Measurements from ENCODE around the gene LEMD1. TPM values are rescaled to one million over a fixed set of nuclear protein-coding genes. Genes with fewer than 3 reads are reported as not detected.
"Not testable (repeated sequence)": the region's sequence is repeated elsewhere in the genome, so short reads cannot be mapped to it uniquely, and the experiment has no call there.

Gene LEMD1
- total RNA-seq, 4 donors from 2014 or later = not detected

DNA sequence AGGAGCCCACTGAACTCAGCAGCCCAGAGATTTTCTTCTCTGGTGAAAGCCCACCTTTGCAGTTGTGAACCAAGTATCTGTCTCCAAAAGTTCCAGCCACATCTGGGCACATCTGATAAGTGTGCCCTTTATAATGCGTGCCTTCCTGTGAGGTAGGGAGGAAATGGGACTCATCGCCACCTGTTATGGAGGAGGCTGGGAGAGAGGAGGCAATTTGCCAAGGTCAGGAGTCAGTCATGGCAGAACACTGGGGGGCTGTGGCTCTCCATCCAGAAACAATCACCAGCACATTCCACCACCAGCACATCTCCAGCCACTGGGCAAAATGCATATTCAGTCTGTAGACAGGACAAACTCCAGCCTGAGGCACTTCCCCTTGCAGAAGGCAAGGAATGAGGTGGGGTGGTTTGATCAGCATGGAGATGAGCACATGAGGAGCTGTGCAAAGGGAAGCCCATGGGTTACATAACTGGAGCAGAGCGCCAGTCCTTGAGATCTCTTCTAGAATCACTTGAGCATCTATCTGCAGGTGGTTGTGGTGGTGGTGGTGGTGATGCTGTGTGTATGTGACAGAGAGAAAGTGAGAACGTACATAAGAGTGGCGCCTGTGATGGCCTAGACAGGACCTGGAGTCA lies 15.0 kb upstream of the LEMD1 start:
- no peak overlapping the region for H3K27ac ChIP-seq (replicated peaks in 1 of 4)

DNA sequence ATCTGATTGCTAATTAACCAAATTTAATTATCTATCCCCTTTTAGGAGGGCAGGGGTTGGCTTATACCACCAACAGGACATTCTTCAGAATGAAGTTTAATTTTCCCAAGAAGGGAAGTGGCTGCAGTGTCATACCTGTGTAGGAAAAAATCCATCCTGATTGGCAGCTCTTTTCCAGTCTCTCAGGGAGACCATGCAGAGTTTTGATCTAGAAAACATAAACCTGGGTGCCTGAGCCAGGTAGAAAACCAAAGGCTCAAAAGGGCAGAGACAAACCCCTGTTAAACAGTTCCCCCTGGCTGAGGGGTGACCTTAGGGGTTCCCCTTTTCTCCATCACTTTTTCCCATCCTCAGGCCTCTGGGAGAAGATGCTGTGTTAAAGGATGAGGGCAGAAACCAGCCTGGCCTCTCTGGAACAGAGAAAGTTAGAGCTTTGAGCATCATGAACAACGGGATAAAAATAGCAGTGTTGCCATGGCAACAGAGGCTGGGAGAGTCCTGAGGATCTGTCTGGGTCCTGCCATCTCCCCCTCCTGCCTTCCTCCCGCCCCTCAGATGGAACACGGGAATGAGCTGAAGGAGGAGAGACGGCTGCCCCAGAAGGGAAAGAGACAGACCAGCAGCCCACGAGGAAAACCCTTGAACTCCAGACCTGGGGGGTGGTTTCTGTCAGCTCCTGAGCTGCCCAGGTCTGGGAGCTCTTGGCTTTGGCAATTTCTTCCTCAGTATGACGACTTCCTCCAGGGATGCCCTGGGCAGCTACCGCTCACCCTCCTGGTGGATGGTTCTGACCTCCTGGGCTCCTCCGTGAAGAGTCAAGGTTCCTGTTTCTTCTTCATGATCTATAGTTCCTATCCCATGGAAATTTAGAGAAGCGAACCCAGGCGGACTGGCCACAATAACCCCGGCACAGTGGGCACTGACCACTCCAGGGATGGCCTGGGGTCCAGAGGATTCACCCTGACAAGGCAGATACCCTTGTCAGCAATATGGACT lies 14.0 kb upstream of the LEMD1 start:
- H3K9me3 ChIP-seq = no peaks in the 10 kb centered on the region
- no peak overlapping the region for H3K27ac ChIP-seq (replicated peaks in 1 of 4)
- peaks cover 0 to 31% (median 5%) of the 10 kb centered on the region in 4 donors for H3K27me3 ChIP-seq
- 56% methylated on average over 9 of the region's 11 CpGs for WGBS
- H3K4me1 ChIP-seq = peaks cover 31 to 42% (median 34%) of the 10 kb centered on the region in 4 donors
- no peak overlapping the region for H3K4me3 ChIP-seq
- DNase-seq (ENCODE audit: extremely low spot score) = no peak
- no peak for TF ChIP-seq POLR2AphosphoS5 (IDR thresholded peaks at IDR 0.05)
- TF ChIP-seq, protein P1, sequence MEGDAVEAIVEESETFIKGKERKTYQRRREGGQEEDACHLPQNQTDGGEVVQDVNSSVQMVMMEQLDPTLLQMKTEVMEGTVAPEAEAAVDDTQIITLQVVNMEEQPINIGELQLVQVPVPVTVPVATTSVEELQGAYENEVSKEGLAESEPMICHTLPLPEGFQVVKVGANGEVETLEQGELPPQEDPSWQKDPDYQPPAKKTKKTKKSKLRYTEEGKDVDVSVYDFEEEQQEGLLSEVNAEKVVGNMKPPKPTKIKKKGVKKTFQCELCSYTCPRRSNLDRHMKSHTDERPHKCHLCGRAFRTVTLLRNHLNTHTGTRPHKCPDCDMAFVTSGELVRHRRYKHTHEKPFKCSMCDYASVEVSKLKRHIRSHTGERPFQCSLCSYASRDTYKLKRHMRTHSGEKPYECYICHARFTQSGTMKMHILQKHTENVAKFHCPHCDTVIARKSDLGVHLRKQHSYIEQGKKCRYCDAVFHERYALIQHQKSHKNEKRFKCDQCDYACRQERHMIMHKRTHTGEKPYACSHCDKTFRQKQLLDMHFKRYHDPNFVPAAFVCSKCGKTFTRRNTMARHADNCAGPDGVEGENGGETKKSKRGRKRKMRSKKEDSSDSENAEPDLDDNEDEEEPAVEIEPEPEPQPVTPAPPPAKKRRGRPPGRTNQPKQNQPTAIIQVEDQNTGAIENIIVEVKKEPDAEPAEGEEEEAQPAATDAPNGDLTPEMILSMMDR (IDR thresholded peaks at IDR 0.05) = no peak
- TF ChIP-seq POLR2A (IDR thresholded peaks at IDR 0.05; ENCODE audit: low read depth) = no peak
- TF ChIP-seq EP300 (IDR thresholded peaks at IDR 0.05) = no peak
- intact Hi-C loops (cut with DNase I) = no loop called here
- no peaks in the 10 kb centered on the region for H3K36me3 ChIP-seq

More for the DNA sequence above, 15.0 kb upstream of the LEMD1 start:
- H3K27me3 ChIP-seq = peaks cover 0 to 31% (median 5%) of the 10 kb centered on the region in 4 donors
- peaks cover 36 to 49% (median 39%) of the 10 kb centered on the region in 4 donors for H3K4me1 ChIP-seq
- 89% methylated on average over 5 of the region's 5 CpGs for WGBS
- no peaks in the 10 kb centered on the region for H3K9me3 ChIP-seq
- TF ChIP-seq, protein P1 (IDR thresholded peaks at IDR 0.05) = no peak
- no peak for TF ChIP-seq POLR2AphosphoS5 (IDR thresholded peaks at IDR 0.05)
- TF ChIP-seq POLR2A (IDR thresholded peaks at IDR 0.05; ENCODE audit: low read depth) = no peak
- no peak for TF ChIP-seq EP300 (IDR thresholded peaks at IDR 0.05)
- intact Hi-C loops (cut with DNase I) = no loop called here
- no peaks in the 10 kb centered on the region for H3K36me3 ChIP-seq
- no peak for DNase-seq (ENCODE audit: extremely low spot score)
- no peak overlapping the region for H3K4me3 ChIP-seq

DNA sequence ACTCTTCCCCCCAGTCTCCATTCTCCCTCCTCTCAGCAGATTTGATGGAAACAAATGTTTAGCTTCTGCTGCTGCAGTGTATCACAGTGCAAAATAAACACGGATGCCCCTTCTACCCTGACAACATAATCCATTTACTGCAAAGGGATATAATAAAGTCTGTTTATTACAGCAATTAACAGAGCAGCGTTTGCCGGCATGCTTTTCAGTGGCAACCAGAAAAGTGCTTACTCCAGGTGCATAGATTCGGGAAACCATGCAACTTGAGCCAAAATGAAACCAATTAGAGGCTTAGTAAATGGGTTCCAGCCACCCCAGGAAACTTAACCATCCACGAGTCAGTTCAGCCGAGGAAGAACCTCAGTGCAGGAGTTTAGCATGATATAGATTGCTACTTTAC lies 12.9 kb upstream of the LEMD1 start:
- H3K27me3 ChIP-seq = peaks cover 0 to 31% (median 5%) of the 10 kb centered on the region in 4 donors
- H3K36me3 ChIP-seq = no peaks in the 10 kb centered on the region
- 82% methylated on average over 6 of the region's 6 CpGs for WGBS
- intact Hi-C loops (cut with DNase I) = loop anchor here (5.0 kb wide), 1 partner anchor 77 kb away; the partner anchor contains the start of gene KLHDC8A
- TF ChIP-seq POLR2AphosphoS5 (IDR thresholded peaks at IDR 0.05) = no peak
- no peak for TF ChIP-seq EP300 (IDR thresholded peaks at IDR 0.05)
- no peak for TF ChIP-seq POLR2A (IDR thresholded peaks at IDR 0.05; ENCODE audit: low read depth)
- TF ChIP-seq, protein P1 (IDR thresholded peaks at IDR 0.05) = no peak
- H3K27ac ChIP-seq (replicated peaks in 1 of 4) = no peak overlapping the region
- DNase-seq (ENCODE audit: extremely low spot score) = no peak
- no peaks in the 10 kb centered on the region for H3K9me3 ChIP-seq
- H3K4me1 ChIP-seq = peaks cover 28 to 39% (median 31%) of the 10 kb centered on the region in 4 donors
- H3K4me3 ChIP-seq = no peak overlapping the region

DNA sequence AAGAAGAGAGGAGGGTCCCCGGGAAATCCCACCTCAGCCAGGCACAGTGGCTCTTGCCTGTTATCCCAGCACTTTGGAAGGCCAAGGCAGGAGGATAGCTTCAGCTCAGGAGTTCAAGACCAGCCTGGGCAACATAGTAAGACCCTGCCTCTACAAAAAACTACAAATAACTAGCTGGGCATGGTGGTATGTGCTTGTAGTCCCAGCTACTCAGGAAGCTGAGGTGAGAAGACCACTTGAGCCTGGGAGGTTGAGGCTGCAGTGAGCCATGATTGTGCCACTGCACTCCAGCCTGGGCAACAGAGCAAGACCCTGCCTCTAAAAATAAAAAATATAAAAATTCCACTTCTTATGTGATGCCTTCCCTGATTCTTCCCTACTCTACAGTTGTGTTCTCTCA lies 10.8 kb upstream of the LEMD1 start:
- H3K9me3 ChIP-seq; H3K36me3 ChIP-seq; H3K4me3 ChIP-seq; DNase-seq (ENCODE audit: extremely low spot score); H3K27ac ChIP-seq (replicated peaks in 1 of 4): not testable (repeated sequence)
- peaks cover 0 to 31% (median 5%) of the 10 kb centered on the region in 4 donors for H3K27me3 ChIP-seq
- intact Hi-C loops (cut with DNase I) = loop anchor here (5.0 kb wide), 1 partner anchor 75 kb away; the partner anchor contains the start of gene KLHDC8A
- WGBS = 91% methylated on average over 1 of the region's 1 CpG
- H3K4me1 ChIP-seq = peaks cover 8 to 20% (median 13%) of the 10 kb centered on the region in 4 donors

DNA sequence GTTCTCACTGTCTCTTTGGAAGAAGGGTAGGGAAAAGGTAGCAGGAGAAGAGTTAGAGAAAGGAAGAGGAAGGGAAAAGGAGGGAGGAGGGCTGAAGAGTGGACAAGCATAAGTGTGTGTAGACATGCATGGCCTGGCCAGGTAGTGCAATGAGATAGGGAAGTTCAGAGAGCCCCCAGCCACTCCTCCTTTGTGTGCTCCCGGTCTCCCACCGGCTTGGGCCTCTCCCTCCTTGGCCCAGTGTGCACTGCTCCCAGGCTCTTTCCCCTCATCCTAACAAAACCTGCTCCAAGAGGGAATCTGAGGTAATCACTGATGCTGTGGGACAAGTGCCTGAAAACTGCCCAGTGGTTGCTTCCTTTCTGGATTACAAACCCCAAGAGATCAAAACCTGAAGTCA lies 10.3 kb upstream of the LEMD1 start:
- 73% methylated on average over 2 of the region's 2 CpGs for WGBS
- intact Hi-C loops (cut with DNase I) = loop anchor here (5.0 kb wide), 1 partner anchor 75 kb away; the partner anchor contains the start of gene KLHDC8A

More for the DNA sequence above, 10.3 kb upstream of the LEMD1 start:
- TF ChIP-seq POLR2AphosphoS5 (IDR thresholded peaks at IDR 0.05) (no peak), EP300 (IDR thresholded peaks at IDR 0.05) (no peak), POLR2A (IDR thresholded peaks at IDR 0.05; ENCODE audit: low read depth) (no peak)
- TF ChIP-seq, protein P1 (IDR thresholded peaks at IDR 0.05) = no peak
- Histone ChIP-seq H3K27me3 (peaks cover 0 to 30% (median 5%) of the 10 kb centered on the region in 4 donors), H3K4me3 (no peak overlapping the region), H3K36me3 (no peaks in the 10 kb centered on the region), H3K27ac (replicated peaks in 1 of 4) (no peak overlapping the region), H3K9me3 (no peaks in the 10 kb centered on the region), H3K4me1 (peaks cover 5 to 20% (median 13%) of the 10 kb centered on the region in 4 donors)
- DNase-seq (ENCODE audit: extremely low spot score) = no peak
